Tongue (tissue), 2 donors: ENCODE results near the gene ZNRF2. TPM values are rescaled to one million over a fixed set of nuclear protein-coding genes. Genes with fewer than 3 reads are reported as not detected.
A peak's percentile ranks its signal among the peaks of the same experiment; 100 is the strongest.
"Not testable (repeated sequence)": the region's sequence is repeated elsewhere in the genome, so short reads cannot be mapped to it uniquely, and the experiment has no call there.

Experiments
- DNase-seq: peaks from one replicate; pipeline ENCODE4 v3.0.0-alpha.2; 2015
- total RNA-seq: library from RNA; depleted of rRNA; stranded (reverse); fragments of >200 nt; gene quantifications from one replicate; pipeline ENCODE4 v1.2.3, GENCODE V29; 2014

Gene ZNRF2
- total RNA-seq, 1 donor from 2014 or later: 26.4 TPM

DNA sequence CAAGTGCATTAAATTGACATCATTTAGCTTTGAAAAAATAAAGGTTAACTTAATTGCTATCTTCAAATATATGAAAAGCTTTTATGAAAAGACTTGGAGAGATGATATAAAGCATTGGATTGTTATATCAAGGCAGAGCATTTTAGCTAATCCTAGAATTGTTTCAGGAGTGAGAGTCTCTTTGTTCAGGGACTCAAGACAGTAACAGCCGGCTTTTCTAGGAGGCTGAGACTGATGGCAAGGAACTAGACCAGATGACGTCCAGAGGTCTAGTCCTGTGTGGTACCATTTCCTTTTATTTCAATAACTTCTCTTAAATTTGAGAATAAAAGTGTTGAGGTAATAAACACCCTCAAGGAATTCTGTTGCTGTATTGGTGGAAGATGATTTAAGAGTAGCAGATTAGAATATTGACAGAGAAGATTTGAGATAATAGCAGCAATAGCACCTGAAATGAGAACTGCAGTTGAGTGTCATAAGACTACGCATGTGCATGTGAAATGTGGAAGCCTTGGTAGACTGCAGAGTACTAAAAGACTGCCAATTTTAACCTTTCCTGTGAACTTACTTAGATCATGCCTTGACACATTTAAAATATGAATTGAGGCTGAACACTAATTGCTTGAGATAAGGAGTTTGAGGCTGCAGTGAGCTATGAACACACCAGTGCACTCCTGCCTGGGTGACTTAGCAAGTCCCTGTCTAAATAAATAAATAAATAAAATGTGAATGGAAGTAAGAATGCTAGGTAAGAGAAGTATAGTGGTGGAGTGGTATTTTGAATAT lies 79.6 kb downstream of the ZNRF2 start:
- DNase-seq: no peak

DNA sequence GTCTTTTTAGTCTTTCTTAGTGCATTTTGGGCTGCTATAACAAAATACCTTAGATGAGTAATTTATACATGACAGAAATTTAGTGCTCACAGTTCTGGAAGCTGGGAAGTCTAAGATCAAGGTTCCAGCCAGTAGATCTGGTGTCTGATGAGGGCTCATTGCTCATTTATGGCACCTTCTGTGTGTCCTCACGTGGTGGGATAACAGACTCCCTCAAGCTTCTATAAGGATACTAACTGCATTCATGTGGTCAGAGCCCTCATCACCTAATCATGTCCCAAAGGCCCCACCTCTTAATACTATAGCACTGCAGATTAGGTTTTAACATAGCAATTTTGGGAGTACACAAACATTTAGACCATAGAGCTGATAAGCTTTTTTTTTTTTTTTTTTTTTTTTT lies 80.4 kb downstream of the ZNRF2 start:
- no peak for DNase-seq

DNA sequence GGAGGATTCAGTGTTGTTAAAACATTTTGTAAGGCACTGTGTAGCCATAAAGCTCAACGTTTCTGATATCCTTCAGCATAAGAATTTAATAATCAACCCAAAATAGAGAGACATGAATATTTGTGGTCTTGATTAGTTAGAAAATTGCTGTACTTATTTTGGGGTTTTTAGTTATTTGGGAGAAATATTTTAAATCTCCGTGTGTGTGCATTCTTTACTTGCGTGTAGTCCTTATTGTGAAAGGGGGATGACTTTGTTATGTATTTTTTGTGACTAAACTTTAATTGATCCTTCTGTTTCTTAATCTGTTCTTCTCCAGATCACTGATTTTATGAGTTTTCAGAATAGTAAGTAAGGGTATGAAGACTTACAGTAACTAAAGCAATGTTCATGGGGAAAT lies 81.2 kb downstream of the ZNRF2 start:
- no peak for DNase-seq

DNA sequence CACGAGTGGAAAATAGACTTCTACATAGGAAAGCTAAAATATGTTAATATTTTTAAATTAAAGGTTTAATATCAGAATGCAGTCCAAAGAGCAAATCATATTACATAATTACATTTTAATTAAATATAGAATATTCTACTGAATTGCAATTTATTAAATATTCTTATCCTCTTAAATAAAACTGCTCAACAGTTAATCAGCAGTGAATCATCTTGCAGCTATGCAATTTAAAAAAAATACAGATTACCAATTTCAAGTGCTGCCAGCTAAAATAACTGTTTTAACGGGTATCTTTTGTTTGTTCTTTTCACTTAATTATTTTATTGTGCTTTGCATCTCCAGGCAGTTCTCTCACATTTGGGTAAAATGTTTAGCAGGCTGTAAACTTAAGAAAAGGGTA lies 82.2 kb downstream of the ZNRF2 start:
- DNase-seq: no peak

DNA sequence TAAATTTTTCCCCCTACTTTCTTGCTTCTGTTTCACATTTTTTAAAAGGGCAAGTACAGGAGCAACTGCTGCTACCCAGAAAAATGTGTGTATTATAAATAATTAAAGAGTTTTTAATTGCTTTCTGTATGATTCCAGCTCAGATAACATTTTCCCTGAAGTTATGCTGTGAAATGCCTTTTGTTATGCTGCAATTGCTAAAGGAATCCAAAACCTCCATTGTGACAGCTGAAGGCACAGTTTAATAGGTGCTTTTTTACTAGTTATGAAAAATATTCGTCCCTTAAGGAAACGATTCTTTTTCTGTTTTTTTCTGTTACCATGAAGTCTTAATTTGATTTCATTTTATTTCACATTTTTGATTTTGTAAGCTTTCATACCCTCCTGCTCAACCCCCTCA lies 83.2 kb downstream of the ZNRF2 start:
- no peak for DNase-seq

DNA sequence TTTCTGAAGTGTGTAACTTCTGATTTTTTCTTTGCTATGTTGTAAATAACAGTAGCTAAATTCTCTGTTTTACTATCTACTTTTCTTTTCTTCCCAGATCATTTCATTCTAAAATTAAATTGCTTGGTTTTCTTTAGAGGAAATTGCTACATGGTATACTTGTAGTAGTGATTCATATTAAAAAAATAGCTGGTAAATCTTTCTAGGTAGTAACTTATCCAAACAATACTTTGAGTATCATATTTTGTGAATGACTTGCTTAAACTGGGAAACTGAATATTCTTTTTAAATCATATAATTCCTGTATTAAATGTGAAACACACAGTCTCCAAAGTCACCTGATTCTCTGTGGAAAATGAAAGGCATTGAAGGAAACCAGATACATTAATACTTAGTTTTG lies 85.5 kb downstream of the ZNRF2 start:
- DNase-seq: no peak

DNA sequence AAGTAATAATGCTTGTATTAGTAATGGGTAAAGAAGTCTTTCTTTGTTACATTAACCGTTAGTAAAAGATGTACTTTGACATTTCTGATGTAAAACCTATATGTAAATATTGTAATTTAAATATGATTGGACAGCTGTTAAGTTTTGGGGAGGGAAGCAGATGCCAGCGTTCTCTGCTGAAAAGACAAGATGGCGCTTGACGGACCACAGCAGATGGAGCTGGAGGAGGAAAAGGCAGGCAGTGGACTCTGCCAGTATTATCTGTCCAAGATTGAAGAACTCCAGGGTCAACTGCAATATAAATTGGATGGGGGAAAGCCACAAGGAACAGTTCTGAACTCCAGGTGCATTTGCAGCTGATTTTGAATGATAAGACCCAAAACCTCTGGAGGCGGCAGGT lies 86.9 kb downstream of the ZNRF2 start:
- DNase-seq: peak; percentile 26

DNA sequence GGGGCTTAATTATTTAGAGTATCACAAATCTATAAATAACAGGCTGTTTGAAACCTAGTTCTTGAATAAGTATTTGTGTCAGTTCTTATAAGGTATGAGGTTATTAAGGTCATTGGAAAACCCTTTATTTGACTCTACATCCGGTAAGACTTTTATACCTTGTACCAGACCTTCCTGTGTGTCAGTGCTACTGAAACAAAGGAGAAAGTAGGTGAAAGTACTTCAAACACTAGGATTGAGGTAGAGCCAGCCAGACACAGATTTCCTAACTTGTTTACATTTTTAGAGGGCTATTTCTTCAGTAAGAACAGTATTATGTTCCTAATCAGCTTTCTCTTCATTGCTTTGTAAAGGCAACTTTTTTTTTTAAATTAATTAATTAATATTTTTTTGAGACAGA lies 93.9 kb downstream of the ZNRF2 start:
- no peak for DNase-seq

DNA sequence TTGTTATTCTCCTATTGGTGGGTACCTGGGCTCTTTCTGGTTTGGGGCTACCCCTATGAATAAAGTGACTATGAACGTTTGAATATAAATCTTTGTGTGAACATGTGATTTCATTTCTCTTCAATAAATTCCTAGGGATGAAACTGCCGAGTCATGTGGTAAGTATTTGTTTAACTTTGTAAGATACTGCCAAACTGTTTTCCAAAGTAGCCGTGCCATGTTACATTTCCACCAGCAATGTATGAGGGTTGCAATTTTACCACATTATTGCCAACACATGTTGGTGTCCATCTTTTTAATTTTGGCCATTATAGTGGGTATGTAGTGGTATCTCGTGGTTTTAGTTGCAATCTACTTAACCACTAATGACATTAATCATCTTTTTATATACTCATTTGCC lies 94.7 kb downstream of the ZNRF2 start:
- DNase-seq: no peak

DNA sequence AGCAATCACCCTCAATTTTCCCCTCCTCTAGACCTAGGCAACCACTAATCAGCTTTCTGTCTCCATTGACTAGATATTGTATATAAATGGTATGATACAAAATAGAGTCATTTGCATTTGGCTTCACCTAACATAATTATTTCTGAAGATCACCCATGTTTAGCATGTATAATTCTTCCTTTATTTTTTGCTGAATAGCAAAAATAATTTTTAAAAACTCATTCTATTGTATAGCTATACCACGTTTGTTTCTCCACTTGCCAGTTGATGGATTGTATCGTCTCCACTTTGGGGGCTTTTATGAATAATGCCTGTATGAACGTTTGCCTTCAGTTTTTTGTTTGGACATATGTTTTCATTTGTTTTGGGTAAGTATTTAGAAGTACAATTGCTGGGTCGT lies 95.3 kb downstream of the ZNRF2 start:
- no peak for DNase-seq

DNA sequence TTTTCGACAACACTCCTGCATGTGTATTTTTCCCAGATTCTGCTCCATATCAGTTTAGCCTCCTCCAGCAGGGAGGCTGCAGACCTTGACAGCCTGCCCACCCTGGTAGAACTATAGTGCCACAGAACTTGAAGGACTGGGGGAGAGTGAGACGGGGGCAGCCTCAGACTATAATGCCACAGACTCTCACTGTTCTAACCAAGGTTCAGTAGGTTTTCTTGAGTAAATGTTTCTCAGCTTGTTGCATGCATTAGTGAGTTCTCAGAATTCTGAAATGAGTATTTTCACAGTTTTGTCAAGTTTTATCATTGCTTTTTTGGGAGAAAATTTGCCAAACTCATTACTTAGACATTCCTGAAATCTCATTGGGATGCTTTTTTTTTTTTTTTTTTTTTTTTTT lies 95.9 kb downstream of the ZNRF2 start:
- DNase-seq: no peak

DNA sequence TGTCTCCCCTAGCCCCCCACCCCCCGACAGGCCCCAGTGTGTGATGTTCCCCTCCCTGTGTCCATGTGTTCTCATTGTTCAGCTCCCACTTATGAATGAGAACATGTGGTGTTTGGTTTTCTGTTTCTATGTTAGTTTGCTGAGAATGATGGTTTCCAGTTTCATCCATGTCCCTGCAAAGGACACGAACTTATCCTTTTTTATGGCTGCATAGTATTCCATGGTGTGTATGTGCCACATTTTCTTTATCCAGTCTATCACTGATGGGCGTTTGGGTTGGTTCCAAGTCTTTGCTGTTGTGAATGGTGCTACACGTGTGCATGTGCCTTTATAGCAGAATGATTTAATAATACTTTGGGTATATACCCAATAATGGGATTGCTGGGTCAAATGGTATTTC lies 96.4 kb downstream of the ZNRF2 start:
- not testable (repeated sequence) for DNase-seq

DNA sequence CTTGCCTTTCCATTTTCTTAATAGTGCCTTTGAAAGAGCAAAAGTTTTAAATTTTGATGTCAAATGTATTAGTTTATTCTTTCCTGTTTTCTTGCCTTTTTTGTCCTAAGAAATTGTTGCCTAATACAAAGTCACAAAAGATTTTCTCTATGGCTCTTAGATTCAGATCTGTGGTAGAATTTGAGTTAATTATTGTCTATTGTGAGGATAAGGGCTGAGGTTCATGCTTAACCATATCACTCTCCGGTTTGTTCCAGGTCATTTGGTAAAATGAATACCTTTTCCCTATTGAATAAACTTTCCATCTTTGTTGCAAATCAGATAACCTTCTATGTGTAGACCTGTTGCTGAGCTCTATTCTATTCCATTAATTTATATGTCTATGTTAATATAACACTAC lies 98.2 kb downstream of the ZNRF2 start:
- DNase-seq: no peak

DNA sequence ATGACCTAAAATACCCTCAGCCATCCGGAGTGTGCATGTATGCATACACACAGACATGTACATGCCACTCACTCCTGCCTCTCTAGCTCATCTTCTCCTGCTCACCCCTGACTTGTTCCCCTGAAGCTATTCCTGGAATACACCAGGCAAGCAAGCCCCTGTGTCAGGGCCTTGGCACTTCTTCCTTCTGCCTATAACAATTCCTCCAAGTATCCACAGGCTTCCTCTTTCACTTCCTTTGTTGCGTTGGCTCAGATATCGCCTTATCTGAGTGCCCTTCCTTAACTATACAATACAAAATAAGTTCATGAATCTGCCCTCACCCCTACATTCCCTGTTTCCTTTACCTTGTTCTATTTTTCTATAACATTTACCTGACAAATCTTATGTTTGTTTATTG lies 105.4 kb downstream of the ZNRF2 start:
- no peak for DNase-seq

DNA sequence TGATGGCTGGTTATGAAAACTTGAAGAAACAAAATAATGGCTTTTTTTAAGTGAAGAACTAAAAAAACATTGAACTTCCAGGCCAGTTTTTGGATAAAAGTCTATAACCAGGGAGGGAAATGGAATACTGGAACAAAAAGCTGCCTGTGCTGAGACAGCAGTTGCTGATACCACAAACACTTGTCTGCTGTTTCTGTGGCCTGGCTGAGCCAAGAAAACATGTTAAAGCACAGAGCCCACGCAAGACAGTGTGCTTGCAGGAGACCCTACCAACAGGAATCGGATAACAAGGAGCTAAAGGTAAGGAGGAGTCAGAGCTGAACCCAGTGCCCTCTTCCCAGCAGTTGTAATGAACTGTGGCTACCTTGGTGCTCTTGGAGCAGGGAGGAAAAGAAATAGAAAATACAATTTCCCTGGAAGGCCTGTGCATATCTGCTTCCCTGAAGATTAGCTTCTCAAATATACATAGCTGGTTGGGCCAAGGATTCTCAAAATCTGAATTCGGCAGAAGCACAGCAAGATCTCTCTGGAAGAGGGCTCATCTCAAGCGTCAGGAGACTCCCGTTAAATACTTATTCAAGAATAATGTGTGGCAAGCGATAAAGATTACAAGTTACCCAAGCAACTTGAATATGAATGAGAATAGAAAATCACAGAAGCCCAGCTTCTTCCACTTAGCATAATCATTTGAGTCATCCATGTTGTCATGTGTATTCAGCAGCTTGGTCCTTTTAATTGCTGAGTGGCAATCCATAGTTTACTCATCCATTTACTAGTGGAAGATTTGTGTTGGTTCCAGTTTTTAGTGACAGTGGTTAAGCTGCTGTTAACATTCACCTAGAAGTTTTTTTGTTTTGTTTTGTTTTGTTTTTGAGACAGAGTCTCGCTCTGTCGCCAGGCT lies 106.6 kb downstream of the ZNRF2 start:
- DNase-seq: no peak

DNA sequence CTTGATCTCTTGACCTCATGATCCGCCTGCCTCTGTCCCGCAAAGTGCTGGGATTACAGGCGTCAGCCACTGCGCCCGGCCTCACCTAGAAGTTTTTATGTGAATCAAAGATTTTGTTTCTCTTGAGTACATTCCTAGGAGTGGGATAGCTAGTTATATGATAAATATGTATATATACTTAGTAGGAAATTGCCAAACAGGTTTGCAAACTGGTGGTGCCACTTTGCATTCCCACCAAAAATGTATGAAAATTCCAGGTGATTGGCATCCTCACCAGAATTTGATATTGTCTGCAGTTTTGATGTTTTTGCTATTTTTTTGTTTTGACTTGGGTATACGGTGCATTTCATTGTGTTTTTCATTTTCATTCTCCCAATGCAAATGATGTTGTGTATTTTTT lies 107.4 kb downstream of the ZNRF2 start:
- DNase-seq: no peak

DNA sequence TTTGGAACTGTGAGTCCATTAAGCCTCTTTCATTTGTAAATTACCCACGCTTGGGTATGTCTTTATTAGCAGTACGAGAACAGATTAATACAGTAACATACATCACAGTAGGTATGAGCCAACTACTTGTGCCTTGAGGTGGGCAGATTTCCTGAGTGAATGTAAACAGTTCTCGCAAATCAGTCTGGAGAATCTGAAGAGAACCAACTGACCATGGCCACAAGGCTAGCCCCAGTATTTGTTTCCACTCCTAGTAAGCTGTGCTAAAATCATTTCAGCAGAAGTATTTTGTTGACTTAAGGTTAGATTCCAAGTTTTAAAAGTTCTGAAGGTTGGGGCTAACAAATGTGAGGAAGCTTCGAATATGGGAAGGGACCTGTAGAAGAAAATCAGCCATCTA lies 111.3 kb downstream of the ZNRF2 start:
- DNase-seq: no peak

DNA sequence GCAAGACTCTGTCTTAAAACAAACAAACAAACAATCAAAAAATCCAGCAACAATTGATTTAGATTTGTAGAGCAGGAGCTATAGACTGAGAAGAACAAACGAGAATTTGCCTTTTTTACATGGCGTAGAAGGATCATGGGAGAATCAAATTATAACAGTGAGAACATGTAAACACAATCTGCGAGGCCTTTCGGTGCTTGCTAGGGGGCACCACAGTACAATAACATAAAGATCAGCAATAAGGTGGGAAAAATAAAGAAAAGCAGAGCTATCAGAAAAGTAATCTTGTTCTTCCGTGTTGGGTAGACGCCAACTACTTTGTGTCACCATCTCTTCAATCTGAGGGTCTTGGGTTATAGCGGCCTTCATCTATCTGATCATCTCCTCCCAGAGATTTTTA lies 112.0 kb downstream of the ZNRF2 start:
- DNase-seq: peak; percentile 25

DNA sequence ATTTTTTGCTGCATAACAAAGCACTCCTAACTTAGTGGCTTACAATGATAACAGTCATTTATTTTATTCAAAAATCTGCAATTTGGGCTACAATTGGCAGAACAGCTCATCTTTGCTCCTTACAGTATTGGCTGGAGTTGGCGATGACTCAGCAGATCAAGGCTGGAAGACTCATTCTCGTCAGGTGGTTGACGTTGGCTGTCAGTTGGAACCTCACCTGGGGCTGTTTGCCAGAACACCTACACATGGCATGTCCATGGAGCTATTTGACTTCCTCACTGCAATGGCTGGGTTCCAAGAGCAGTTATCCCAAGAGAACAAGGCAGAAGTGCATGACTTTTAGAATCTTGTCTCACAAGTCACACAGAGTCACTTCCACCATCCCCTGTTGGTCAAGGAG lies 119.1 kb downstream of the ZNRF2 start:
- DNase-seq: no peak

DNA sequence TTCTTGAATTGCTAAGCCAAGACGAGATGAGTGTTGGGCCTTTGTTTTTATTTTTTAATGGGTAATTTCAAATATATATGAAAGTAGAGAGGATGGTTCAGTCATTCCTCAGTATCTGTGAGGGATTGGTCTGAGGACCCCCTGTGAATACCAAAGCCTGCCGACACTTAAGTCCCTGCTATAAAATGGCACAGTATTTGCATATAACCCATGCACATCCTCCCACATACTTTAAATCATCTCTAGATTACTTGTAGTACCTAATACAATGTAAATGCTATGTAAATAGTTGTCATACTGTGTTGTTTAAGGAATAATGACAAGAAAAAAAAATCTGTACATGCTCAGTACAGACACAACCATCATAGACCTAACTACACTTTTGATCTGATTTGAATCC lies 120.8 kb downstream of the ZNRF2 start:
- no peak for DNase-seq

DNA sequence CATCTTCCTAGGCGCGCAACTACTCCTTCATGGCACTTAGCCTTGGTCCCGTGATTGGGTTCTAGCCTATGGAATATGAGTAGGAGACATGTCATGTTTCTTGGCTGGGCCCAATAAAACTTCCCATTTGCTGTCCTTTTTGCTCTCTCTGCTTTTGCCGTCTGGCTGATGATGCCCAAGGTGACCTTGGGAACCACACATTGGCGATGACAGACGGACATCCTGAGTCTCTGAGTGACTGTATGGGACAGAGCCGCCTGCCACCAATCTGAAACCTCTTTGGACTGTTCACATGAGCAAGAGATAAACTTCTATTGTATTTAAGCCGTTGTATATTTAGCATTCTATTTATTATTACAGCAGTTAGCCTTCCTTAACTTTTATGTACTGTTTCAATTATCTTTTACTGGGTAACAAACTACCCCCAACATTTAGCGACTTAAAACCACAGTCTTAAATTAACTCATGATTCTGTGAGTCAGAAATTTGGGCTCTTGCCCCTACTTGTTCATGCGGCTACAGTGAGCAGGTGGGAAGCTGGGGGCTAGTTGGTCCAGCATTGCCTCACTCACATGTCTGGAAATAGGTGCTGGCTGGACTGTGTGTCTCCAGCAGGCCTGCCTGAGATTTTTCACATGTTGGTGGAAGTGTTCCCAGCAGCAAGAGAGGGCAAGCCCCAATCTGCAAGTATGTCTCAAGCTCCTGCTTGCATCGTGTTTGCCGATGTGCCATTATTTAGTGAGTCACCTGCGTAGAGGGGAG lies 122.4 kb downstream of the ZNRF2 start:
- peak; percentile 28 for DNase-seq

DNA sequence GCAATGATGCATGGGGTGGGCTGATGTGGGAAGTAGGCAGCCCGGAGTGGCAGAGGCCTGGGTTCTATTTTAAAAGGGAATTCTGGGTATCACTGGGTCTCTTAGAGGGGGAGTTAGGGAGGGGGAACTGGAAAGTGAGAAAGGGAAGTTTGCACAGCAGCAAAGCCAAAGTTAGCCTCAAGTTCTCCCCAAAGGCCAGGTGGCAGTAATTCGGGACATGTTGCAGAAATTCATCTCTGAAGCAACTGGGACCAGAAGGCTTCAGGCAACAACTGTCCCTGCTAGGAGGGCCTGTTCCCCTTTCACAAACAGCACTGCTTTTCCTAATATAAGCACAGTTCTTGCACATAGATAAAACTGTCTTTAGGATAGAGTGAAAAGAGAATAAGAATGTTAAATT lies 126.8 kb downstream of the ZNRF2 start:
- peak; percentile 21 for DNase-seq

DNA sequence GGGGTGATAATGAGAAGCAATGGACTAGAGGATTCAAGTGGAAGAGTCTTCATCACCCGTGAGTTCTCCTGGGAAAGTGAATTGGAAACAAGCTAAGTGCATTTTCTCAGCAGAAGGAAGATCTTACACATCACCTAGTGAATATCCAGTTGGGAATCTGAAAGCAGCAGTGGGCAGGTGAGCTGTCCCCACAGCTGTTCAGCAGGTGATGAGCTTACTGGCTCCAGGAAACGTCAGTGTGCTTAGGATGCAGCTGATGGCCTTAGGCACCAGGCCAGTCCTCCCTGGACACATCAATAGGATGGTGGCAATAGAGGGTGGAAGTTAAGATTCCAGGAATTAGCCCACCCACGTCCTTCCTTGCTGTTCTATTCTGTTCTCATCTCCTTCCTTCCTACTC lies 127.5 kb downstream of the ZNRF2 start:
- DNase-seq: no peak
